OCI-LY1 (cell line): Measurements from ENCODE around the gene FYCO1.
A peak's percentile ranks its signal among the peaks of the same experiment; 100 is the strongest.

Experiments
- H2AFZ ChIP-seq: fragments of 200-600 bp; sonication (generic), shearing (Covaris generic); 2 replicates; pipeline ENCODE4 v1.6.0; 2014; ENCODE audit warnings: antibody characterized with exemption, mild to moderate bottlenecking, low read length
- H3F3A ChIP-seq: fragments of 200-600 bp; sonication (generic), shearing (Covaris generic); 2 replicates; pipeline ENCODE4 v1.6.0; 2014; ENCODE audit warnings: mild to moderate bottlenecking, antibody characterized with exemption, low read length, moderate library complexity; ENCODE audit not compliant: insufficient read depth
- H3K27ac ChIP-seq: fragments of 200-600 bp; sonication (generic); 2 replicates; pipeline ENCODE4 v1.5.1; 2014; ENCODE audit warnings: low read length, mixed run types, mild to moderate bottlenecking, low read depth; ENCODE audit not compliant: poor library complexity, severe bottlenecking
- H3K27me3 ChIP-seq: fragments of 200-600 bp; sonication (generic); 2 replicates; pipeline ENCODE4 v1.6.0; 2014; ENCODE audit warnings: antibody characterized with exemption, mild to moderate bottlenecking, low read length, moderate library complexity; ENCODE audit not compliant: insufficient read depth
- H3K36me3 ChIP-seq: fragments of 200-600 bp; sonication (generic); 2 replicates; pipeline ENCODE4 v1.6.1; 2014; ENCODE audit warnings: mild to moderate bottlenecking, antibody characterized with exemption, low read length, moderate library complexity, mixed read lengths; ENCODE audit not compliant: insufficient read depth
- H3K4me1 ChIP-seq: fragments of 200-600 bp; sonication (generic); 2 replicates; pipeline ENCODE4 v1.5.1; 2014; ENCODE audit warnings: mild to moderate bottlenecking, low read length, moderate library complexity; ENCODE audit not compliant: insufficient read depth, severe bottlenecking
- H3K4me2 ChIP-seq: fragments of 200-600 bp; sonication (generic), shearing (Covaris generic); 2 replicates; pipeline ENCODE4 v1.6.1; 2014; ENCODE audit warnings: low read length
- H3K4me3 ChIP-seq: fragments of 200-600 bp; sonication (generic); 2 replicates; pipeline ENCODE4 v1.5.1; 2014; ENCODE audit warnings: low read length, low read depth, mild to moderate bottlenecking, mixed read lengths; ENCODE audit not compliant: poor library complexity, severe bottlenecking
- H3K79me2 ChIP-seq: fragments of 200-600 bp; shearing (Covaris generic); 2 replicates; pipeline ENCODE4 v1.6.1; 2016; ENCODE audit warnings: mixed run types, low read length, mixed read lengths; ENCODE audit not compliant: insufficient read depth
- H3K9ac ChIP-seq: fragments of 200-600 bp; sonication (generic), shearing (Covaris generic); 2 replicates; pipeline ENCODE4 v1.6.1; 2014; ENCODE audit warnings: mild to moderate bottlenecking, low read length, mixed read lengths
- H3K9me2 ChIP-seq: fragments of 200-600 bp; sonication (generic), shearing (Covaris generic); 2 replicates; pipeline ENCODE4 v1.6.1; 2014; ENCODE audit warnings: low read depth, mild to moderate bottlenecking, low read length, mixed read lengths
- H3K9me3 ChIP-seq: fragments of 200-600 bp; shearing (Covaris generic); 2 replicates; pipeline ENCODE4 v1.6.1; 2014; ENCODE audit warnings: low read length, mixed read lengths
- H4K20me1 ChIP-seq: fragments of 200-600 bp; sonication (generic), shearing (Covaris generic); 2 replicates; pipeline ENCODE4 v1.6.0; 2016; ENCODE audit warnings: mild to moderate bottlenecking, low read length; ENCODE audit not compliant: insufficient read depth
- CTCF ChIP-seq: fragments of 200-600 bp; sonication (generic), shearing (Covaris generic); IDR thresholded peaks from 2 replicates; pipeline ENCODE4 v1.5.1; 2017; ENCODE audit warnings: mild to moderate bottlenecking, antibody characterized with exemption, low read length, moderate library complexity, mixed read lengths
- EZH2 ChIP-seq: fragments of 200-600 bp; sonication (generic), shearing (Covaris generic); IDR thresholded peaks from 2 replicates; pipeline ENCODE4 v1.8.0; 2017; ENCODE audit warnings: borderline replicate concordance, mixed run types, mild to moderate bottlenecking, antibody characterized with exemption, low read length, moderate library complexity, mixed read lengths

The FYCO1 gene

DNA sequence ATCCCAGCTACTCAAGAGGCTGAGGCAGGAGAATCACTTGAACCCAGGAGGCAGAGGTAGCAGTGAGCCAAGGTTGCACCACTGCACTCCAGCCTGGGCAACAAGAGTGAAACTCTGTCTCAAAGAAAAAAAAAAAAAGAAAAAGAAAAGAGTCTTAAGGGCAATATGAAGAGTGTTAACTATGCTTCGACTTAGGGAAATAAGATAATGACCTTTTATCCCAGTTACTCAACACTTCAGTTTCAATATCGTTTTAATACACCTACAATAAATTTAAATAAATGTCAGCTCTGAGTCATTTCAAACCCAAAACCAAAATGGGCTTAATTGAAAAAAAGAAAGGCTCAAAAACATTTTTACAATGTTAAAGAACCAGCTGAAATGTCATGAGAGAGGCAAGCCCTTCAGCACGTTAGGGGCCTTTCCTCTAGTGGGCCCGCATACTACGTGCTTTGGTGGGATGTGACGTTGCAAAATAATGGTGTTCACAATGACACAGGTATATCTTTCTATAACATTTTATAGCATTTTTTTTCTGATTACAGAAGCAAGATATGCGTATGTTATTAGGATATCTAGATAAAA is 15.3 kb downstream of the FYCO1 start:
- H2AFZ ChIP-seq, result no peak overlapping the region
- no peaks in the 10 kb centered on the region for H3K27me3 ChIP-seq
- no peaks in the 10 kb centered on the region for H3K9me2 ChIP-seq
- TF ChIP-seq CTCF, result no peak
- no peak overlapping the region for H3K9ac ChIP-seq
- H4K20me1 ChIP-seq, result no peaks in the 10 kb centered on the region
- H3F3A ChIP-seq, result no peaks in the 10 kb centered on the region
- no peak overlapping the region for H3K4me2 ChIP-seq
- no peak overlapping the region for H3K4me3 ChIP-seq
- peaks cover 23% of the 10 kb centered on the region for H3K4me1 ChIP-seq
- peaks cover 88% of the 10 kb centered on the region for H3K36me3 ChIP-seq
- no peaks in the 10 kb centered on the region for H3K79me2 ChIP-seq
- H3K27ac ChIP-seq, result no peak overlapping the region
- no peaks in the 10 kb centered on the region for H3K9me3 ChIP-seq

DNA sequence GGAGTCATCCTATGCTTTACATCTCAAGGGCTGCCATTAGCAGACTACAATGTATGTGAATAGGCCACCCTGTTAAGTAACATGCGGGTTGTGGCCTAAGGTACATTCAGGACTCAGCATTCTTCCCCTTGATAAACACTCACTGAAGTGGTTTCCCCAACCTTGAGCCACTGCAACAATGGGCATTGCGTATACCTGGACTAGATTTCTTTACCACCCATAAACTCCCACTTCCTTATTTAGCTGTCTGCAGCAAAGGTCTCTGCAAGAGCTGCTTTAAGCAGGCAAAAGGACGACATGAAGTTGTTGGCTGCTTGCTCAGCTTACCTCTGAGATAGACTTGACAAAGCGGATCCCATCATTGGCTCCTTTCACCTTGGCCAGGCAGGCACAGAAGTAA is 16.2 kb downstream of the FYCO1 start:
- Histone ChIP-seq H3K4me1 (peaks cover 23% of the 10 kb centered on the region), H4K20me1 (no peaks in the 10 kb centered on the region), H3K27me3 (no peaks in the 10 kb centered on the region), H3K9ac (no peak overlapping the region), H3K27ac (peak overlapping the region; percentile 45), H2AFZ (no peak overlapping the region), H3F3A (no peaks in the 10 kb centered on the region), H3K79me2 (no peaks in the 10 kb centered on the region), H3K9me2 (no peaks in the 10 kb centered on the region), H3K9me3 (no peaks in the 10 kb centered on the region), H3K4me2 (no peak overlapping the region), H3K36me3 (peaks cover 89% of the 10 kb centered on the region), H3K4me3 (no peak overlapping the region)
- no peak for TF ChIP-seq EZH2
- TF ChIP-seq CTCF, result no peak

- H2AFZ ChIP-seq, result no peak overlapping the region
- no peak overlapping the region for H3K4me3 ChIP-seq
- peaks cover 23% of the 10 kb centered on the region for H3K4me1 ChIP-seq
- peak overlapping the region; percentile 45 for H3K27ac ChIP-seq
- peaks cover 88% of the 10 kb centered on the region for H3K36me3 ChIP-seq
- H3K9me2 ChIP-seq, result no peaks in the 10 kb centered on the region
- H3K79me2 ChIP-seq, result no peaks in the 10 kb centered on the region
- no peaks in the 10 kb centered on the region for H4K20me1 ChIP-seq
- no peaks in the 10 kb centered on the region for H3K27me3 ChIP-seq
- TF ChIP-seq EZH2 (no peak), CTCF (no peak)
- no peak overlapping the region for H3K4me2 ChIP-seq
- H3K9me3 ChIP-seq, result no peaks in the 10 kb centered on the region
- H3K9ac ChIP-seq, result no peak overlapping the region
- H3F3A ChIP-seq, result no peaks in the 10 kb centered on the region
Measured at GRCh38 chr3:45978006-45978761, 17.4 kb downstream of the FYCO1 start.
